A549 treated with ZK216348 at 1 μM for 4 hours (cell line): Measurements from ENCODE around the gene MTMR6. TPM values are rescaled to one million over a fixed set of nuclear protein-coding genes. Genes with fewer than 3 reads are reported as not detected.

Experiments
- total RNA-seq: library from RNA; stranded (reverse); fragments of 200-300 nt; extraction: Qiagen RNA extraction; gene quantifications from 5 replicates; pipeline ENCODE4 v1.2.3, GENCODE V29; 2022; ENCODE audit warnings: low read depth

Gene MTMR6
- total RNA-seq = 4.8 to 10.1 TPM (median 8.9 TPM) in 5 replicates

DNA sequence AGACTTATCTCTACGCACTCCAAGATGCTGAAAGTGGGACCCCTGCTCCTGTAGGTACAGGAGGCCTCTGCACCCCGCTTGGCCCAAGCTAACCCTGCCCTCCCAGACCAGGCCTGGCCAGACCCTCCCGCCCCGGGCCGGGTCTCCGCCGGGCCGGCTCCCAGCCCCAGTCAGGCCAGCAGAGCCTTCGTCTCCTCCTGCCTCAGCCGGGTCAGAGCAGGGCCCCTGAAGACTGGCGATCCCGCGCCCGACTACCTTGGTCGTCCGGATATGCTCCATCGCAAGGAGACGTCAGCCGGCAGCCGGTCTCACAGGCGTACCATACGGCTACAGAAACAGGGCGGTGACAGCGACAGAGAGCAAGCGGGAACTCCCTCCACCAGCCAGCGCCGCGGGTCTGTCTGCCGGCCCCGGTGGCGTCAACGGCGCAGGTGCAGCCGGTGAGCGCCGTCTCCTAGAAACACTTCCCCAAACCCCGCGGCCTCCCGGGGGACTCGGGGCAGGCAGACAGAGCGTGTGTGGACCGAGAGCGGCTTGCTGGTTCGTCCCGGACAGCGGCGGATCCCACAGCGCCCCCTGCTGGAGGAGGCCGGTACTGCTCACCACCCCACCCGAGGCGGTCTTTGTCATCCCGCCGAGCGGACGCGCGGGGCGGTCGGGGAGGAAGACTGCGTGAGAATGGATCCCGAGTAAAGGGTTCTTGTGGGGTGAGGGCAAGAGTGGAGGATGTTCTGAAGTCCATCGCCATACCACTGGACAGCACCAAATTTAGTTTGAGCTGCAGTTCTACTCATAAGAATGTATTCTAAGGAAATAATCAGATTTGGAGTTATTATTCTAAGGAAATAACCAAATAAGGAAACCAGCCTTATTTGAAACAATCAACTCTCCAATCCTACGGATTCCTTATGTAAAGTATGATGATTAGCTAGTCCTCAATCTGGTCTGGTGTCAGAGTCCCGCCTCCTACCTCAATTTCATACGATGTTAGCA is at the start of gene MTMR6:
Gene MTMR6, minus strand, starts transcription at position 520 of the 993 bp plus-strand sequence. Its CDS starts 241 bp downstream, at position 279.

GRCh38 chr13:25301347-25302113 is 14.2 kb upstream of the MTMR6 start, which contains the start of gene NUP58:
TSS of gene NUP58 (plus strand) at chr13:25301625. CDS start at chr13:25301774, 149 bp downstream.

Other genes starting within 250 kb of the MTMR6 start
- 0.12 to 0.23 TPM (median 0.19 TPM) in 4 of 5 replicates, not detected in the other for gene PABPC3, start 191.4 kb downstream of the MTMR6 start, total RNA-seq
- gene AMER2, start 115.2 kb downstream of the MTMR6 start, total RNA-seq = not detected in 5 replicates
- gene NUP58, start 14.1 kb upstream of the MTMR6 start, total RNA-seq = 12.9 to 22.8 TPM (median 18.6 TPM) in 5 replicates
- gene ATP8A2, start 84.5 kb upstream of the MTMR6 start, total RNA-seq = not detected in 5 replicates